Loucy (cell line): Measurements from ENCODE around the gene SYMPK.
"Not testable (repeated sequence)": the region's sequence is repeated elsewhere in the genome, so short reads cannot be mapped to it uniquely, and the experiment has no call there.

Experiments used
- H2AFZ ChIP-seq: fragments of 200-600 bp; sonication (generic); 2 replicates; pipeline ENCODE4 v1.6.0; 2016; ENCODE audit warnings: antibody characterized with exemption, mild to moderate bottlenecking, low read length, moderate library complexity
- H3F3A ChIP-seq: fragments of 200-600 bp; 2 replicates; pipeline ENCODE4 v1.6.0; 2016; ENCODE audit warnings: antibody characterized with exemption, low read depth, mild to moderate bottlenecking
- H3K27me3 ChIP-seq: fragments of 200-600 bp; sonication (generic); 2 replicates; pipeline ENCODE4 v1.6.1; 2014; ENCODE audit warnings: low read length, mild to moderate bottlenecking; ENCODE audit not compliant: insufficient read depth, poor library complexity, severe bottlenecking
- H3K36me3 ChIP-seq: fragments of 200-600 bp; sonication (generic); 2 replicates; pipeline ENCODE4 v1.6.1; 2016; ENCODE audit warnings: low read length; ENCODE audit not compliant: insufficient read depth
- H3K4me1 ChIP-seq: fragments of 200-600 bp; sonication (generic); 2 replicates; pipeline ENCODE4 v1.5.1; 2014; ENCODE audit warnings: low read length, mild to moderate bottlenecking; ENCODE audit not compliant: insufficient read depth, poor library complexity, severe bottlenecking
- H3K4me2 ChIP-seq: fragments of 200-600 bp; sonication (generic); 2 replicates; pipeline ENCODE4 v1.6.0; 2014; ENCODE audit warnings: antibody characterized with exemption, low read length, low read depth, mild to moderate bottlenecking; ENCODE audit not compliant: poor library complexity, severe bottlenecking
- H3K4me3 ChIP-seq: fragments of 200-600 bp; sonication (generic); 2 replicates; pipeline ENCODE4 v1.5.1; 2014; ENCODE audit warnings: low read length, mild to moderate bottlenecking, mixed read lengths; ENCODE audit not compliant: poor library complexity, severe bottlenecking
- H3K79me2 ChIP-seq: fragments of 200-600 bp; sonication (generic); 2 replicates; pipeline ENCODE4 v1.6.1; 2014; ENCODE audit warnings: low read length; ENCODE audit not compliant: insufficient read depth
- H3K9ac ChIP-seq: fragments of 200-600 bp; sonication (generic); 2 replicates; pipeline ENCODE4 v1.6.0; 2014; ENCODE audit warnings: mild to moderate bottlenecking, low read depth, low read length, moderate library complexity; ENCODE audit not compliant: poor library complexity, severe bottlenecking
- H3K9me2 ChIP-seq: fragments of 200-600 bp; sonication (generic); replicated peaks from 2 replicates; pipeline ENCODE4 v1.6.1; 2016; ENCODE audit warnings: low read depth, low read length, mixed read lengths
- H3K9me3 ChIP-seq: fragments of 200-600 bp; sonication (generic); 2 replicates; pipeline ENCODE4 v1.6.1; 2014; ENCODE audit warnings: mild to moderate bottlenecking, antibody characterized with exemption, low read length, low read depth; ENCODE audit not compliant: insufficient read depth
- H4K20me1 ChIP-seq: fragments of 200-600 bp; sonication (generic); 2 replicates; pipeline ENCODE4 v1.6.0; 2014; ENCODE audit warnings: antibody characterized with exemption, low read length, mild to moderate bottlenecking; ENCODE audit not compliant: insufficient read depth, poor library complexity, severe bottlenecking
- EZH2phosphoT487 ChIP-seq: fragments of 200-600 bp; IDR thresholded peaks from 2 replicates; pipeline ENCODE4 v1.6.1; 2018; ENCODE audit warnings: antibody characterized with exemption, mild to moderate bottlenecking, moderate library complexity, borderline replicate concordance
- TF ChIP-seq, protein P1 (sequence below): fragments of 200-600 bp; sonication (generic); conservative IDR thresholded peaks from 2 replicates; pipeline ENCODE4 v1.5.1; 2014; ENCODE audit warnings: mild to moderate bottlenecking, antibody characterized with exemption, low read length

The SYMPK gene

DNA sequence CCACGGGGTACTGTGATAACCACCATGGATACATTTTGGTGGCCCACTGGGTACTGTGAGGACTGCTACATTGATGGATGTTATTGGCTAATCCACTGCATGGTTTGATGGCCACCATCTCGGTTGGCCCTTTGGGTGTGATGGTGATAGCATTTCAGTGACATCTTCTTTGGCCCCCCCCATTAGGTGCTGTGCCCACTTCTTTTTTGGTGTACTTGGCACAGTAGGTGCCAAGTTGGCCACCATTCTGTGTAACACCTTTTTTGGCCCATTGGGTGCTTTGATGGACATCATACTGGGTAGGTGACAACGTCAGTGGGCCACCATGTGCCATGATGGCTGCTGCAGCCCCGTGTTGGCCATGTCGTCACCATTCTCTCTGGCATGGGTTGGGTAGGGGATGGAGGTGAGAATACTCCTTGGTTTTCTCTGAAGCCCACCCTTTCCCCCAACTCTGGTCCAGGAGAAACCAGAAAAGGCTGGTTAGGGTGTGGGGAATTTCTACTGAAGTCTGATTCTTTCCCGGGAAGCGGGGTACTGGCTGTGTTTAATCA lies 10.3 kb upstream of the SYMPK start:
- no peak for TF ChIP-seq EZH2phosphoT487
- TF ChIP-seq, protein P1, sequence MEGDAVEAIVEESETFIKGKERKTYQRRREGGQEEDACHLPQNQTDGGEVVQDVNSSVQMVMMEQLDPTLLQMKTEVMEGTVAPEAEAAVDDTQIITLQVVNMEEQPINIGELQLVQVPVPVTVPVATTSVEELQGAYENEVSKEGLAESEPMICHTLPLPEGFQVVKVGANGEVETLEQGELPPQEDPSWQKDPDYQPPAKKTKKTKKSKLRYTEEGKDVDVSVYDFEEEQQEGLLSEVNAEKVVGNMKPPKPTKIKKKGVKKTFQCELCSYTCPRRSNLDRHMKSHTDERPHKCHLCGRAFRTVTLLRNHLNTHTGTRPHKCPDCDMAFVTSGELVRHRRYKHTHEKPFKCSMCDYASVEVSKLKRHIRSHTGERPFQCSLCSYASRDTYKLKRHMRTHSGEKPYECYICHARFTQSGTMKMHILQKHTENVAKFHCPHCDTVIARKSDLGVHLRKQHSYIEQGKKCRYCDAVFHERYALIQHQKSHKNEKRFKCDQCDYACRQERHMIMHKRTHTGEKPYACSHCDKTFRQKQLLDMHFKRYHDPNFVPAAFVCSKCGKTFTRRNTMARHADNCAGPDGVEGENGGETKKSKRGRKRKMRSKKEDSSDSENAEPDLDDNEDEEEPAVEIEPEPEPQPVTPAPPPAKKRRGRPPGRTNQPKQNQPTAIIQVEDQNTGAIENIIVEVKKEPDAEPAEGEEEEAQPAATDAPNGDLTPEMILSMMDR = no peak
- Histone ChIP-seq H3K9me3 (no peaks in the 10 kb centered on the region), H3K79me2 (no peaks in the 10 kb centered on the region), H3K27me3 (no peaks in the 10 kb centered on the region), H3K4me3 (no peak overlapping the region), H3F3A (no peaks in the 10 kb centered on the region), H3K9ac (no peak overlapping the region), H3K4me2 (no peak overlapping the region), H4K20me1 (no peaks in the 10 kb centered on the region), H3K36me3 (no peaks in the 10 kb centered on the region), H3K9me2 (no peaks in the 10 kb centered on the region), H2AFZ (no peak overlapping the region), H3K4me1 (peaks cover 17% of the 10 kb centered on the region)

DNA sequence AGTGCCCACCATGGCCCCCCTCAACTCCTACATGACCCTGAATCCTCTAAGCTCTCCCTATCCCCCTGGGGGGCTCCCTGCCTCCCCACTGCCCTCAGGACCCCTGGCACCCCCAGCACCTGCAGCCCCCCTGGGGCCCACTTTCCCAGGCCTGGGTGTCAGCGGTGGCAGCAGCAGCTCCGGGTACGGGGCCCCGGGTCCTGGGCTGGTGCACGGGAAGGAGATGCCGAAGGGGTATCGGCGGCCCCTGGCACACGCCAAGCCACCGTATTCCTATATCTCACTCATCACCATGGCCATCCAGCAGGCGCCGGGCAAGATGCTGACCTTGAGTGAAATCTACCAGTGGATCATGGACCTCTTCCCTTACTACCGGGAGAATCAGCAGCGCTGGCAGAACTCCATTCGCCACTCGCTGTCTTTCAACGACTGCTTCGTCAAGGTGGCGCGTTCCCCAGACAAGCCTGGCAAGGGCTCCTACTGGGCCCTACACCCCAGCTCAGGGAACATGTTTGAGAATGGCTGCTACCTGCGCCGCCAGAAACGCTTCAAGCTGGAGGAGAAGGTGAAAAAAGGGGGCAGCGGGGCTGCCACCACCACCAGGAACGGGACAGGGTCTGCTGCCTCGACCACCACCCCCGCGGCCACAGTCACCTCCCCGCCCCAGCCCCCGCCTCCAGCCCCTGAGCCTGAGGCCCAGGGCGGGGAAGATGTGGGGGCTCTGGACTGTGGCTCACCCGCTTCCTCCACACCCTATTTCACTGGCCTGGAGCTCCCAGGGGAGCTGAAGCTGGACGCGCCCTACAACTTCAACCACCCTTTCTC lies 9.4 kb upstream of the SYMPK start:
- Histone ChIP-seq H3K79me2 (no peaks in the 10 kb centered on the region), H4K20me1 (no peaks in the 10 kb centered on the region), H3K9me2 (no peaks in the 10 kb centered on the region), H2AFZ (no peak overlapping the region), H3K4me1 (peaks cover 13% of the 10 kb centered on the region), H3K4me2 (no peak overlapping the region), H3K4me3 (no peak overlapping the region), H3K27me3 (no peaks in the 10 kb centered on the region), H3K9me3 (no peaks in the 10 kb centered on the region), H3K9ac (no peak overlapping the region), H3F3A (no peaks in the 10 kb centered on the region), H3K36me3 (no peaks in the 10 kb centered on the region)
- TF ChIP-seq EZH2phosphoT487 = no peak
- TF ChIP-seq, protein P1 = no peak

DNA sequence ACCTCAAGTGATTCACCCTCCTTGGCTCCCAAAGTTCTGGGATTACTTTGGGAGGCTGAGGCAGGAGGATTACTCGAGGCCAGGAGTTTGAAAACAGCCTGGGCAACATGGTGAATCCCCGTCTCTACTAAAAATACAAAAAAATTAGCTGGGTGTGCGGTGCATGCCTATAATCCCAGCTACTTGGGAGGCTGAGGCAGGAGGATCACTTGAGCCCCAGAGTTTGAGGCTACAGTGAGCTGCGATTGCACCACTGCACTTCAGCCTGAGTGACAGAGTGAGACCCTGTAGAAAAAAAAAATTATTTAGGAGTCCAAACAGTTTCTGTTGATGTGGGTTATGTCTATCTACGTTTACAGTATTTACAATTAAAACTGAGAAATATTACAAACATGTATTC lies 7.9 kb upstream of the SYMPK start:
- Histone ChIP-seq H3K9me2 (no peaks in the 10 kb centered on the region), H3K9me3 (no peaks in the 10 kb centered on the region), H3F3A (no peaks in the 10 kb centered on the region), H2AFZ (no peak overlapping the region), H3K9ac (no peak overlapping the region), H4K20me1 (no peaks in the 10 kb centered on the region), H3K27me3 (no peaks in the 10 kb centered on the region), H3K36me3 (no peaks in the 10 kb centered on the region), H3K4me3 (no peak overlapping the region), H3K4me1 (no peaks in the 10 kb centered on the region), H3K4me2 (no peak overlapping the region), H3K79me2 (no peaks in the 10 kb centered on the region)
- TF ChIP-seq EZH2phosphoT487 = no peak
- TF ChIP-seq, protein P1 = no peak

DNA sequence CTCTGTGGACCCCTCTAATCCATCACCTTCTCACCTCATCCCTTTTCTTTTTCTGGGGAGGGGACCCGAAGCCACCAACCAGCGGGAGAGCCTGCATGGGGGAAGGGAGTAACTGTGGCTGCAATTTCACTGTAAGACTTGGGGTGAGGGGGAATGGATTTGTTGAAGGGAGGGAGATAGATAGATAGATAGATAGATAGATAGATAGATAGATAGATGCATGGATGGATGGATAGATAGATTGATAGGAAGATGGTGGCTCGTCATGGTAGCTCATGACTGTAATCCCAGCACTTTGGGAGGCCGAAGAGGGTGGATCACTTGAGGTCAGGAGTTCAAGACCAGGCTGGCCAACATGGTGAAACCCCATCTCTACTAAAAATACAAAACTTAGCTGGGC lies 4.3 kb upstream of the SYMPK start:
- not testable (repeated sequence) for H3K9me3 ChIP-seq, H3K4me3 ChIP-seq, H3F3A ChIP-seq, H3K4me2 ChIP-seq, H3K79me2 ChIP-seq, H2AFZ ChIP-seq, H3K4me1 ChIP-seq, H4K20me1 ChIP-seq, H3K27me3 ChIP-seq, H3K9me2 ChIP-seq, H3K36me3 ChIP-seq, H3K9ac ChIP-seq
